Kidney (tissue), 14 donors: Measurements from ENCODE around the gene BCAS3. TPM values are rescaled to one million over a fixed set of nuclear protein-coding genes. Genes with fewer than 3 reads are reported as not detected.

Experiments used
- DNase-seq, 5 donors: peaks; one replicate each; pipeline ENCODE4 v3.0.0-alpha.2; 2013 to 2020
- FAIRE-seq: peaks from 2 replicates; lab custom pipeline; 2012; peaks lifted over from hg19 to GRCh38; lab: Jason Lieb, UNC
- H3K27ac ChIP-seq, 2 donors: one replicate each; pipeline ENCODE4 v1.7.0; 2013; ENCODE audit warnings: low read depth in 2 of 2, low read length in 2 of 2, inconsistent platforms in 1 of 2
- H3K27me3 ChIP-seq: one replicate; pipeline ENCODE4 v1.7.1; 2013; ENCODE audit warnings: low read length, inconsistent platforms; ENCODE audit not compliant: control insufficient read depth, insufficient read depth
- H3K36me3 ChIP-seq, 3 donors: one replicate each; pipeline versions ENCODE4 v1.7.0 to v1.7.1; 2013; ENCODE audit warnings: low read length in 3 of 3, control low read depth in 1 of 3, inconsistent platforms in 1 of 3; ENCODE audit not compliant: insufficient read depth in 3 of 3, control insufficient read depth in 2 of 3
- H3K4me1 ChIP-seq, 3 donors: one replicate each; pipeline versions ENCODE4 v1.7.0 to v1.7.1; 2013; ENCODE audit warnings: low read length in 3 of 3, inconsistent platforms in 1 of 3, low read depth in 1 of 3; ENCODE audit not compliant: control insufficient read depth in 2 of 3, insufficient read depth in 2 of 3
- H3K4me3 ChIP-seq, 3 donors: one replicate each; pipeline versions ENCODE4 v1.7.0 to v1.8.1; 2013; ENCODE audit warnings: low read length in 3 of 3, control low read depth in 1 of 3, inconsistent platforms in 1 of 3
- H3K9ac ChIP-seq, 3 donors: one replicate each; pipeline versions ENCODE4 v1.7.0 to v1.7.1; 2013; ENCODE audit warnings: low read length in 3 of 3, control low read depth in 1 of 3, inconsistent platforms in 1 of 3
- H3K9me3 ChIP-seq, 3 donors: one replicate each; pipeline versions ENCODE4 v1.7.0 to v1.7.1; 2013; ENCODE audit warnings: low read length in 3 of 3, control low read depth in 1 of 3, inconsistent platforms in 1 of 3; ENCODE audit not compliant: control insufficient read depth in 2 of 3, insufficient read depth in 1 of 3
- intact Hi-C: fragments of 100-400 bp; cut with DNase I; formaldehyde crosslinking; loops from one replicate; pipeline ENCODE4 v1.11.1; 2022
- polyA plus RNA-seq: library from polyadenylated mRNA; stranded (reverse); fragments of 350-450 nt; fragmentation: Illumina TruSeq; extraction: RNeasy Lipid Tissue Mini Kit (QIAGEN cat#74804); gene quantifications from one replicate; pipeline ENCODE4 v1.2.3, GENCODE V29; 2014; ENCODE audit warnings: low read depth, low replicate concordance; ENCODE audit not compliant: insufficient read depth
- total RNA-seq: library from RNA; stranded (reverse); fragmentation: NEBNext Ultra II Directional; extraction: Animal tissue kit (Norgen Biotek cat#: 25700); gene quantifications from one replicate; pipeline ENCODE4 v1.2.1, GENCODE V29; 2021
- TF ChIP-seq, protein P1 (sequence below): IDR thresholded peaks from 3 replicates; pipeline ENCODE4 v1.5.1; 2012; ENCODE audit warnings: mild to moderate bottlenecking, moderate library complexity, borderline replicate concordance; ENCODE audit not compliant: insufficient read depth; ENCODE audit errors: extremely low read depth
- donor health status: control.
- donor health status: control.
- donor health status: control.
- donor health status: control.
- donor health status: control.
- donor health status: DM: yes; HTN: yes; CAD: no.
- donor health status: Normal renal cell carcinoma (clear cell type).

Gene BCAS3
- total and polyA plus RNA-seq, 2 donors from 2014 or later = 18.3 to 44.1 TPM

DNA sequence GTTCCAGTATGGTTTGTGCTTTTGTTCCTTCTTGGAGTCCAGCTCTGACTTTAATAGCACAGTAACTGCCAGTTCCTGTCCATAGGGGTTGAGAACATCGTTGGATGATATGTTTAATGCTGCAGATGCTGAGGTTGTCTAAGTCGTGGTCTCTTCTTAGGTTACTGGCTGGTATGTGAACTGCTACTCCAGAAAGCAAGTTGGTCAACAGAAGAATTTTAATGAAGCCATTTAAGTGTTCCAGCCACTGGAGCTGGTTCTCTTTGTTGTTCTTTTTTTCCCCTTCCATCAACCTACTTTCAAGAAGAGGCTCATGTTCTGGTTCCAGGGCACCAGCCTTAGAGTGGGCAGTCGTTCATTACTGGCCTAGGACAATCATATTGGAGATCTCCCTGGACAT lies 581.7 kb downstream of the BCAS3 start:
- TF ChIP-seq, protein P1, sequence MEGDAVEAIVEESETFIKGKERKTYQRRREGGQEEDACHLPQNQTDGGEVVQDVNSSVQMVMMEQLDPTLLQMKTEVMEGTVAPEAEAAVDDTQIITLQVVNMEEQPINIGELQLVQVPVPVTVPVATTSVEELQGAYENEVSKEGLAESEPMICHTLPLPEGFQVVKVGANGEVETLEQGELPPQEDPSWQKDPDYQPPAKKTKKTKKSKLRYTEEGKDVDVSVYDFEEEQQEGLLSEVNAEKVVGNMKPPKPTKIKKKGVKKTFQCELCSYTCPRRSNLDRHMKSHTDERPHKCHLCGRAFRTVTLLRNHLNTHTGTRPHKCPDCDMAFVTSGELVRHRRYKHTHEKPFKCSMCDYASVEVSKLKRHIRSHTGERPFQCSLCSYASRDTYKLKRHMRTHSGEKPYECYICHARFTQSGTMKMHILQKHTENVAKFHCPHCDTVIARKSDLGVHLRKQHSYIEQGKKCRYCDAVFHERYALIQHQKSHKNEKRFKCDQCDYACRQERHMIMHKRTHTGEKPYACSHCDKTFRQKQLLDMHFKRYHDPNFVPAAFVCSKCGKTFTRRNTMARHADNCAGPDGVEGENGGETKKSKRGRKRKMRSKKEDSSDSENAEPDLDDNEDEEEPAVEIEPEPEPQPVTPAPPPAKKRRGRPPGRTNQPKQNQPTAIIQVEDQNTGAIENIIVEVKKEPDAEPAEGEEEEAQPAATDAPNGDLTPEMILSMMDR = no peak
- FAIRE-seq (no peak), DNase-seq (no peak)
- Histone ChIP-seq H3K9ac (no peak overlapping the region), H3K27me3 (no peaks in the 10 kb centered on the region), H3K4me1 (no peaks in the 10 kb centered on the region), H3K4me3 (no peak overlapping the region), H3K9me3 (no peaks in the 10 kb centered on the region), H3K36me3 (no peaks in the 10 kb centered on the region), H3K27ac (no peak overlapping the region)
- intact Hi-C loops = no loop called here

DNA sequence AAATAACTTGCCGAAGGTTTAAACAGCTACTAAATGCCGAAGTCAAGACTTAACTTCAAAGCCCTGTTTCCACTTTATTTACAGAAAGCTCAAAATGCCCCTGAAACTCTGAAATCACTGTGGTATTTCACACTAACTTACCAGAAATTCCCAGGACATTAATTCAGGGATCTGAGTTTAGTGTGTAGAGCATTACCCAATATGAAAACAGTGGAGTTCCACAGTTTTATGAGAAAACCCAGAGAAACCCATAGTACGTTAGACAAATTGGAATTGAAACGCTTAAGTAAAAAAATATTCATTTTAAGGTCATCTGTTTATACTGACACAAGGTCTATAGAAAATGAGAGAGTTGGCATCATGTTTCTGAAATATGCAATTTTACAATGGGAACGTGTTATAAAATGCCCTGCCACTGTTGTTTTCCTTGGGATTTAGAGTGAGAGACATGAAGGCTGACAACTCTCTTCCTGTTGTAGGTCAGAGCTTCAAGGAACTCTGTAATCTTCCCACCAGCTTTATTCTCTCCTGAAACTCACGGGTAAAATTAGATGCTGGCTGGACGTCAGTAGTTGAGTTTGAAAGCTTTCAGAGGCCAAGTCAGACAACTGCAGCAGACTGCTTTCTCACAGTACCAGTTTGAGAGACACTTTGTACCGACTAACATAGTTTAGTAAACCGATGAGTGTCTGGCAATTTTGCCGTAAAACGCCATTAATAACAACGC lies 582.6 kb downstream of the BCAS3 start:
- TF ChIP-seq, protein P1 = no peak
- H3K4me1 ChIP-seq = no peaks in the 10 kb centered on the region
- no peak for FAIRE-seq
- no peak for DNase-seq
- H3K36me3 ChIP-seq = no peaks in the 10 kb centered on the region
- H3K4me3 ChIP-seq = no peak overlapping the region
- H3K27ac ChIP-seq = no peak overlapping the region
- intact Hi-C loops = no loop called here
- H3K9me3 ChIP-seq = no peaks in the 10 kb centered on the region
- H3K9ac ChIP-seq = no peak overlapping the region
- no peaks in the 10 kb centered on the region for H3K27me3 ChIP-seq

DNA sequence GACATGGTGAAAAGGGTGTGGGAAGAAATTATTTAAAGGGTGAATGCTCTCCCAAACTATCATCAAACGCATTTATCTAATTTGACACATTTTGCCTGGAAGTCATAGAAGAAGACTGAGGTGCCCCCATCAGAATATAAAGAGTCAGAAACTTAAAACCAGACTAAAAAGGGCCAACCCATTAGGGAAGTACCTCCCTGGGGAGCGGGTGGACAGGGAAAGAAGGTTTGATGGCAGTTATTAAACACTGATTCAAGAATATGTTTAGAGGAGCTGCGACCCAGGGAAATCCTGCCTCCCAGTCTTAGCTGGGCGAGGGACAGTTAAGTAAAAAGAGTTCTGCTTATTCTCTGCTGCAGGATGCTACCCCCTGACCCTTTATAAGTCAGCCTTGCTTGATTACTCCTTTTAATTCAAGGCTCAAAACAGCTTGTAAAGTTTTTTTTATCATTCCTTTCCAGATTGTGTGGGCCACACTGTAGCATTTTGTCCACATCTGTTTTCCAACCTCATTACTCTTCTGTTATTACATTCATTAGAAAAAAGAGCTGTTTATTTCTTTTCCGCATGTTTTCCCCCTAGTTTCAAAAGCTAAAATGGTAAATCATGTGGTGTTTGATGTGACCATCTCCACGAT lies 583.5 kb downstream of the BCAS3 start:
- no peaks in the 10 kb centered on the region for H3K36me3 ChIP-seq
- FAIRE-seq (no peak), DNase-seq (peak in 1 of 5 donors; percentile 65)
- H3K9ac ChIP-seq = no peak overlapping the region
- intact Hi-C loops = no loop called here
- H3K27me3 ChIP-seq = no peaks in the 10 kb centered on the region
- H3K27ac ChIP-seq = no peak overlapping the region
- no peaks in the 10 kb centered on the region for H3K9me3 ChIP-seq
- no peaks in the 10 kb centered on the region for H3K4me1 ChIP-seq
- no peak overlapping the region for H3K4me3 ChIP-seq
- TF ChIP-seq, protein P1 = no peak
